Measurements from ENCODE around the gene C19orf25.
"Not testable (repeated sequence)": the region's sequence is repeated elsewhere in the genome, so short reads cannot be mapped to it uniquely, and the experiment has no call there.

Gene C19orf25

GRCh38 chr19:1481893-1482360 lies 2.9 kb upstream of the C19orf25 start:
- no peak for DNase-seq (ENCODE audit: low read depth in 3 of 3)

- no peak for DNase-seq (ENCODE audit: low read depth in 3 of 3)
Measured at GRCh38 chr19:1481224-1481892, 2.3 kb upstream of the C19orf25 start.

GRCh38 chr19:1477056-1477455 lies 2.0 kb downstream of the C19orf25 start:
- not testable (repeated sequence) for DNase-seq (ENCODE audit: low read depth in 3 of 3)

GRCh38 chr19:1475751-1476437 lies 3.1 kb downstream of the C19orf25 start:
- no peak for DNase-seq (ENCODE audit: low read depth in 3 of 3)

- DNase-seq (ENCODE audit: low read depth in 3 of 3), result no peak
Measured at GRCh38 chr19:1474765-1475351, 4.2 kb downstream of the C19orf25 start.

- no peak for DNase-seq (ENCODE audit: low read depth in 3 of 3)
Measured at GRCh38 chr19:1474011-1474764, 4.8 kb downstream of the C19orf25 start.

- DNase-seq (ENCODE audit: low read depth in 3 of 3), result no peak
Measured at GRCh38 chr19:1473085-1473851, 5.7 kb downstream of the C19orf25 start.

GRCh38 chr19:1472231-1473084 lies 6.6 kb downstream of the C19orf25 start:
- no peak for DNase-seq (ENCODE audit: low read depth in 3 of 3)

- no peak for DNase-seq (ENCODE audit: low read depth in 3 of 3)
Measured at GRCh38 chr19:1471515-1472160, 7.4 kb downstream of the C19orf25 start.

- no peak for DNase-seq (ENCODE audit: low read depth in 3 of 3)
Measured at GRCh38 chr19:1471010-1471514, 8.0 kb downstream of the C19orf25 start.

GRCh38 chr19:1470305-1471009 lies 8.6 kb downstream of the C19orf25 start:
- peak; percentile 51 to 79 (median 52) for DNase-seq (ENCODE audit: low read depth in 3 of 3)

GRCh38 chr19:1470055-1470304 lies 9.0 kb downstream of the C19orf25 start:
- DNase-seq (ENCODE audit: low read depth in 3 of 3), result no peak

GRCh38 chr19:1469255-1470054 lies 9.6 kb downstream of the C19orf25 start:
- DNase-seq (ENCODE audit: low read depth in 3 of 3), result no peak

GRCh38 chr19:1468821-1469254 lies 10.2 kb downstream of the C19orf25 start:
- DNase-seq (ENCODE audit: low read depth in 3 of 3), result peak in 1 of 3 experiments; percentile 54

GRCh38 chr19:1468274-1468820 lies 10.7 kb downstream of the C19orf25 start:
- DNase-seq (ENCODE audit: low read depth in 3 of 3), result no peak

- DNase-seq (ENCODE audit: low read depth in 3 of 3), result no peak
Measured at GRCh38 chr19:1467490-1468273, 11.3 kb downstream of the C19orf25 start.

GRCh38 chr19:1467215-1467489 lies 11.9 kb downstream of the C19orf25 start:
- no peak for DNase-seq (ENCODE audit: low read depth in 3 of 3)
